Smooth muscle cell (in vitro differentiated cells): ENCODE results near the gene HTRA3. TPM values are rescaled to one million over a fixed set of nuclear protein-coding genes. Genes with fewer than 3 reads are reported as not detected.

Experiments
- DNase-seq: peaks from one replicate; lab custom pipeline; 2025; ENCODE audit not compliant: unreplicated experiment; lab: John Stamatoyannopoulos, UW
- H2AFZ ChIP-seq: fragments of 200-600 bp; sonication (generic); 2 replicates; pipeline ENCODE4 v1.6.0; 2016; ENCODE audit warnings: antibody characterized with exemption, low read depth, mild to moderate bottlenecking
- H3F3A ChIP-seq: fragments of 200-600 bp; sonication (generic); 2 replicates; pipeline ENCODE4 v1.6.0; 2017; ENCODE audit warnings: antibody characterized with exemption, low read depth
- H3K27ac ChIP-seq: fragments of 200-600 bp; sonication (generic); 2 replicates; pipeline ENCODE4 v1.5.1; 2016; ENCODE audit warnings: low read depth, mild to moderate bottlenecking
- H3K27me3 ChIP-seq: fragments of 200-600 bp; sonication (generic); 2 replicates; pipeline ENCODE4 v1.6.1; 2016; ENCODE audit warnings: low read depth, mild to moderate bottlenecking
- H3K36me3 ChIP-seq: fragments of 200-600 bp; sonication (generic); 2 replicates; pipeline ENCODE4 v1.5.1; 2016; ENCODE audit warnings: low read depth
- H3K4me1 ChIP-seq: fragments of 200-600 bp; sonication (generic); 2 replicates; pipeline ENCODE4 v1.5.1; 2016; ENCODE audit warnings: low read depth
- H3K4me2 ChIP-seq: fragments of 200-600 bp; sonication (generic); 2 replicates; pipeline ENCODE4 v1.6.0; 2016; ENCODE audit warnings: mild to moderate bottlenecking
- H3K4me3 ChIP-seq: fragments of 200-600 bp; sonication (generic); 2 replicates; pipeline ENCODE4 v1.5.1; 2016; ENCODE audit warnings: mild to moderate bottlenecking
- H3K79me2 ChIP-seq: fragments of 200-600 bp; sonication (generic); 2 replicates; pipeline ENCODE4 v1.6.0; 2016; ENCODE audit warnings: low read depth, mild to moderate bottlenecking
- H3K9ac ChIP-seq: fragments of 200-600 bp; sonication (generic); 2 replicates; pipeline ENCODE4 v1.6.0; 2016; ENCODE audit warnings: low read depth
- H3K9me3 ChIP-seq: fragments of 200-600 bp; sonication (generic); replicated peaks from 2 replicates; pipeline ENCODE4 v1.5.1; 2016; ENCODE audit warnings: low read depth
- H4K20me1 ChIP-seq: fragments of 200-600 bp; sonication (generic); 2 replicates; pipeline ENCODE4 v1.6.0; 2016; ENCODE audit warnings: low read depth
- CTCF ChIP-seq: fragments of 200-600 bp; sonication (generic); IDR thresholded peaks from 2 replicates; pipeline ENCODE4 v1.5.1; 2017; ENCODE audit warnings: borderline replicate concordance, mild to moderate bottlenecking, antibody characterized with exemption; ENCODE audit not compliant: insufficient read depth, poor library complexity, severe bottlenecking
- WGBS: methylation state at CpG from one replicate; pipeline ENCODE4 v1.1.7; 2016; ENCODE audit warnings: low lambda C conversion rate; 5-methylcytosine and 5-hydroxymethylcytosine counted together
- polyA plus RNA-seq: library from polyadenylated mRNA; unstranded; fragments of >200 nt; fragmentation: Nextera tagmentation; extraction: Ambion mirVana; gene quantifications from 2 replicates; pipeline ENCODE4 v1.2.1, GENCODE V29; 2016
- total RNA-seq: library from RNA; depleted of rRNA; stranded (reverse); fragments of >200 nt; gene quantifications from 2 replicates; pipeline ENCODE4 v1.2.3, GENCODE V29; 2014

Gene HTRA3
- total and polyA plus RNA-seq, 2 experiments from 2014 or later: 77.7 to 227 TPM

GRCh38 chr4:8250227-8250626 lies 19.3 kb upstream of the HTRA3 start:
- H2AFZ ChIP-seq: no peak overlapping the region
- H3K4me1 ChIP-seq: peaks cover 6% of the 10 kb centered on the region
- no peaks in the 10 kb centered on the region for H4K20me1 ChIP-seq
- DNase-seq: no peak
- H3F3A ChIP-seq: peaks cover 18% of the 10 kb centered on the region
- H3K27me3 ChIP-seq: no peaks in the 10 kb centered on the region
- H3K4me3 ChIP-seq: no peak overlapping the region
- no peaks in the 10 kb centered on the region for H3K79me2 ChIP-seq
- no peaks in the 10 kb centered on the region for H3K36me3 ChIP-seq
- H3K9me3 ChIP-seq: no peaks in the 10 kb centered on the region
- WGBS: 85% methylated on average over 3 of the region's 3 CpGs
- TF ChIP-seq CTCF: no peak
- H3K27ac ChIP-seq: no peak overlapping the region
- H3K9ac ChIP-seq: no peak overlapping the region
- H3K4me2 ChIP-seq: no peak overlapping the region

DNA sequence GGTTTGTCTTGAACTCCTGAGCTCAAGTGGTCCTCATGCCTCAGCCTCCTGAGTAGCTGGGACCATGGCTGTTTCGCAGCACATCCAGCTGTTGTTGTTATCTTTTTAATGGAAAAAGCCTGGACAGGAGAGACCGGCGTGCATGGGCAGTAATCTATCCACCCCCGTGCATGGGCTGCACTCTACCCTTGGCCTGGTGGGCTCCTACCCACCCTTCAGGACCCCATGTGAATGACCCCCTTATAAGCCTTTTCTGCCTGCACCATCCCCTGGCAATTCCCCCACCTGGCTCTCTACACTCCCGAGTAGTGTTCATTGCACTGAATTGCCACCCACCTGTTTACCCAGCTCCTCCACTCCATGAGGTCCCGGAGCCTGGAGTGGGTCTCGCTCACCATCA lies 18.9 kb upstream of the HTRA3 start:
- DNase-seq: no peak
- Histone ChIP-seq H4K20me1 (no peaks in the 10 kb centered on the region), H3K36me3 (no peaks in the 10 kb centered on the region), H3K27me3 (no peaks in the 10 kb centered on the region), H3K9me3 (no peaks in the 10 kb centered on the region), H2AFZ (no peak overlapping the region), H3K4me2 (no peak overlapping the region), H3K9ac (no peak overlapping the region), H3F3A (peaks cover 20% of the 10 kb centered on the region), H3K27ac (no peak overlapping the region), H3K4me1 (peaks cover 6% of the 10 kb centered on the region), H3K79me2 (no peaks in the 10 kb centered on the region), H3K4me3 (no peak overlapping the region)
- TF ChIP-seq CTCF: no peak
- WGBS: 84% methylated on average over 7 of the region's 7 CpGs

DNA sequence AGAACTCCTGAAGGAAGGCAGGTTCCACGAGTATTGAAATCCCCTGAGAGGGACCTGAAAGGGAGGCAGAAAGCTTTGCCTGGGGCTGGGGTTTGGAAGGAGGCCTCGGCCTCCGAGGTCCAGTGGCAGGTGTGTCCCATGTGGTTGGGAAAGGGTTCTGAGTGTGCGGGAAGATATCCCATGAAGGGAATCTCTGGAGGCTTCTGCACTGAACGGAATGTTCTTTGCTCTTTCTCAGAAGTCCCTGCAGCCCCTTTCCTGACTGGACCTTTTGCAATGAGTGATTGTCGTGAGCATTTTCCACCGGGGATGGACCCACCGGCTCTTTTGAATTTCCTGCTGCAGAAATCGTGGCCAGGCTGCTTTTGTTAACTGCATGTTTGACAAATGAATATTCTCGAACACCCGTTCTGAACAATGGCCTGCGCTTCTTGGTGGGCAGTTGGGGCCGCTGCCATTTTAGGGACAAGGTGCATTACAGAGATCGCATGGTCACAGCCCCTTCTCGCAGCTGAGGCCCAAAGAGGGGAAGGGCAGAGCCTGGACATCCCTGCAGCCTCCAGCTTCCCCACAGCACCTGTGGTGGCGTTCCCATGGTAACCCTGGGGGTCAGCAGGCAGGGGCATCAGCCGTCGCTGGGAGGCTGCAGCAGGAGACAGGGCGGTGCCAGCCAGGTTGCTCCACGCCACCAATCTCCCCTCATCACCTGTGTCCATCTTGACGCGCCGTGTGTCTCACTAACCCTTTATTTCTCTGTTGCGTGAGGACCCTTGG lies 18.3 kb upstream of the HTRA3 start:
- Histone ChIP-seq H4K20me1 (no peaks in the 10 kb centered on the region), H3K27ac (no peak overlapping the region), H3K4me2 (no peak overlapping the region), H3K9ac (no peak overlapping the region), H3F3A (peaks cover 20% of the 10 kb centered on the region), H3K79me2 (no peaks in the 10 kb centered on the region), H3K4me3 (no peak overlapping the region), H3K27me3 (no peaks in the 10 kb centered on the region), H3K4me1 (peaks cover 6% of the 10 kb centered on the region), H2AFZ (no peak overlapping the region), H3K36me3 (no peaks in the 10 kb centered on the region), H3K9me3 (no peaks in the 10 kb centered on the region)
- no peak for DNase-seq
- TF ChIP-seq CTCF: no peak
- 89% methylated on average over 24 of the region's 24 CpGs for WGBS
